IMR-90 (cell line): ENCODE measurements around the gene RB1. TPM values are rescaled to one million over a fixed set of nuclear protein-coding genes. Genes with fewer than 3 reads are reported as not detected.
A peak's percentile ranks its signal among the peaks of the same experiment; 100 is the strongest.

Source experiments
- ATAC-seq: fragments of 200-7000 bp; cut with Tn5 transposase; 2 replicates; pipeline ENCODE4 v1.9.1; 2020; ENCODE audit warnings: low read depth, mild to moderate bottlenecking, moderate library complexity
- BruUV-seq: library from RNA; stranded (reverse); fragments of 400-500 nt; replicated peaks from 2 replicates; lab custom pipeline; 2021; lab: Mats Ljungman, UMichigan
- CTCF ChIA-PET: fragments of 300-600 bp; formaldehyde crosslinking; extraction: SDS; loops from one replicate; lab custom pipeline; 2021; ENCODE audit warnings: antibody characterized with exemption; lab: Yijun Ruan, JAX
- POLR2A ChIA-PET: fragments of 300-600 bp; sonication (Branson Sonifier 250); formaldehyde crosslinking; loops from one replicate; lab custom pipeline; 2022; ENCODE audit warnings: antibody characterized with exemption; ENCODE audit not compliant: unreplicated experiment; lab: Charles Lee
- DNase-seq: peaks from one replicate; pipeline ENCODE4 v3.0.0; 2013
- H2AFZ ChIP-seq: replicated peaks from 2 replicates; pipeline ENCODE3; 2013; ENCODE audit warnings: low read length, mild to moderate bottlenecking; ENCODE audit not compliant: poor library complexity
- H2AK5ac ChIP-seq: 2 replicates; pipeline ENCODE4 v1.6.1; 2013; ENCODE audit warnings: low read depth, low read length, inconsistent platforms
- H2AK9ac ChIP-seq: replicated peaks from 2 replicates; pipeline ENCODE3; 2013; ENCODE audit warnings: mild to moderate bottlenecking, low read depth, low read length, moderate library complexity; ENCODE audit not compliant: poor library complexity
- H2BK120ac ChIP-seq: 2 replicates; pipeline ENCODE4 v1.6.1; 2013; ENCODE audit warnings: low read depth, low read length, inconsistent platforms
- H2BK15ac ChIP-seq: 3 replicates; pipeline ENCODE4 v1.6.1; 2013; ENCODE audit warnings: low read depth, low read length, inconsistent platforms
- H2BK20ac ChIP-seq: 2 replicates; pipeline ENCODE4 v1.6.1; 2013; ENCODE audit warnings: low read depth, mild to moderate bottlenecking, inconsistent platforms, low read length, moderate library complexity
- H2BK5ac ChIP-seq: 2 replicates; pipeline ENCODE4 v1.6.1; 2013; ENCODE audit warnings: mild to moderate bottlenecking, low read depth, low read length, inconsistent platforms; ENCODE audit not compliant: poor library complexity, severe bottlenecking
- H3K14ac ChIP-seq: replicated peaks from 2 replicates; pipeline ENCODE4 v1.6.1; 2013; ENCODE audit warnings: low read depth, low read length, inconsistent platforms
- H3K18ac ChIP-seq: 2 replicates; pipeline ENCODE4 v1.6.1; 2013; ENCODE audit warnings: low read depth, low read length, control low read depth
- H3K23ac ChIP-seq: 2 replicates; pipeline ENCODE4 v1.6.1; 2013; ENCODE audit warnings: low read depth, low read length, inconsistent platforms
- H3K27ac ChIP-seq: 2 replicates; pipeline ENCODE4 v1.5.1; 2013; ENCODE audit warnings: mild to moderate bottlenecking, control low read depth, low read length; ENCODE audit not compliant: insufficient read depth
- H3K27me3 ChIP-seq: 2 replicates; pipeline ENCODE4 v1.6.1; 2013; ENCODE audit warnings: low read length; ENCODE audit not compliant: control insufficient read depth, insufficient read depth
- H3K36me3 ChIP-seq: 2 replicates; pipeline ENCODE4 v1.6.1; 2013; ENCODE audit warnings: low read length, mixed read lengths; ENCODE audit not compliant: control insufficient read depth, insufficient read depth
- H3K4ac ChIP-seq: 2 replicates; pipeline ENCODE4 v1.6.1; 2013; ENCODE audit warnings: low read depth, low read length, inconsistent platforms
- H3K4me1 ChIP-seq: 2 replicates; pipeline ENCODE4 v1.6.1; 2013; ENCODE audit warnings: low read length, mixed read lengths; ENCODE audit not compliant: control insufficient read depth, insufficient read depth
- H3K4me2 ChIP-seq: 2 replicates; pipeline ENCODE4 v1.6.1; 2013; ENCODE audit warnings: low read depth, mild to moderate bottlenecking, control low read depth, low read length, moderate library complexity
- H3K4me3 ChIP-seq: 2 replicates; pipeline ENCODE4 v1.5.1; 2013; ENCODE audit warnings: low read depth, mild to moderate bottlenecking, control low read depth, low read length, moderate library complexity; ENCODE audit not compliant: insufficient read depth
- H3K56ac ChIP-seq: 2 replicates; pipeline ENCODE4 v1.6.1; 2013; ENCODE audit warnings: low read length, inconsistent platforms; ENCODE audit not compliant: insufficient read depth; ENCODE audit errors: extremely low read depth
- H3K79me1 ChIP-seq, 2 experiments: 2 replicates each; pipeline ENCODE4 v1.6.1; 2013; ENCODE audit warnings: low read length in 2 of 2, inconsistent platforms in 1 of 2, low read depth in 1 of 2
- H3K9ac ChIP-seq: 2 replicates; pipeline ENCODE4 v1.6.1; 2013; ENCODE audit warnings: low read depth, low read length, control low read depth
- H3K9me1 ChIP-seq: 2 replicates; pipeline ENCODE4 v1.6.1; 2013; ENCODE audit warnings: low read length, inconsistent platforms; ENCODE audit not compliant: insufficient read depth
- H3K9me3 ChIP-seq: 2 replicates; pipeline ENCODE4 v1.6.1; 2013; ENCODE audit warnings: low read length; ENCODE audit not compliant: control insufficient read depth, insufficient read depth
- H4K20me1 ChIP-seq: 2 replicates; pipeline ENCODE4 v1.6.1; 2013; ENCODE audit warnings: low read length, inconsistent platforms; ENCODE audit not compliant: insufficient read depth
- H4K5ac ChIP-seq: 2 replicates; pipeline ENCODE4 v1.6.1; 2013; ENCODE audit warnings: mild to moderate bottlenecking, low read depth, low read length, control low read depth
- H4K8ac ChIP-seq, 2 experiments: 2 replicates each; pipeline ENCODE4 v1.6.1; 2013; ENCODE audit warnings: low read depth in 2 of 2, low read length in 2 of 2, control low read depth in 1 of 2, inconsistent platforms in 1 of 2
- H4K91ac ChIP-seq: 2 replicates; pipeline ENCODE4 v1.6.1; 2013; ENCODE audit warnings: low read depth, low read length, inconsistent platforms; ENCODE audit not compliant: insufficient read depth
- CEBPB ChIP-seq: IDR thresholded peaks from 2 replicates; pipeline ENCODE4 v1.6.1; 2012; ENCODE audit warnings: low read depth, low read length, improper control_type of control experiment
- MXI1 ChIP-seq: IDR thresholded peaks from 2 replicates; pipeline ENCODE4 v1.6.1; 2012; ENCODE audit warnings: low read depth, mild to moderate bottlenecking, low read length, moderate library complexity, borderline replicate concordance
- WGBS, 2 experiments: methylation state at CpG; one replicate each; pipeline versions ENCODE4 v1.1.5 to v1.1.7; 2013; ENCODE audit warnings: missing lambda C conversion rate in 2 of 2; ENCODE audit not compliant: insufficient read length in 1 of 2; ENCODE audit errors: extremely low coverage in 2 of 2; 5-methylcytosine and 5-hydroxymethylcytosine counted together
- dilution Hi-C: fragments of 300-500 bp; cut with HindIII; formaldehyde crosslinking; loops from one replicate; pipeline ENCODE4 v1.14.3; 2018; ENCODE audit warnings: low sequenced_read_pairs; ENCODE audit not compliant: unreplicated experiment
- in situ Hi-C: fragments of 300-500 bp; cut with MboI; formaldehyde crosslinking; loops from 3 replicates; pipeline ENCODE4 v1.14.3; 2019; ENCODE audit warnings: low sequenced_read_pairs, inconsistent platforms, mixed read lengths
- intact Hi-C: fragments of 100-400 bp; cut with micrococcal nuclease; formaldehyde crosslinking; loops from 2 replicates; pipeline ENCODE4 v1.10.0; 2022
- polyA plus RNA-seq, 3 experiments: library from polyadenylated mRNA; depleted of rRNA; stranded (reverse); fragments of >200 nt; gene quantifications; 2 replicates each; pipeline ENCODE4 v1.2.3, GENCODE V29; 2012; ENCODE audit warnings: low replicate concordance in 1 of 3
- total RNA-seq: library from RNA; depleted of rRNA; stranded (reverse); fragments of >200 nt; gene quantifications from 2 replicates; pipeline ENCODE4 v1.2.3, GENCODE V29; 2012

The RB1 gene
- total and polyA plus RNA-seq, 2 of the 4 experiments (the other 2 are of a cell fraction): 11.4 to 15.4 TPM

- Histone ChIP-seq H3K23ac (no peak overlapping the region), H3K79me1 (peaks cover 7 to 16% of the 10 kb centered on the region in 2 experiments), H3K56ac (no peak overlapping the region), H2BK15ac (no peak overlapping the region), H3K18ac (no peak overlapping the region), H3K36me3 (no peaks in the 10 kb centered on the region), H3K9me3 (peaks cover 2% of the 10 kb centered on the region; the same call in 1 of the 2 replicates), H4K5ac (no peak overlapping the region), H2BK120ac (no peak overlapping the region), H3K9me1 (no peaks in the 10 kb centered on the region), H2AFZ (no peak overlapping the region), H2BK5ac (peak overlapping the region; percentile 4), H3K4ac (no peak overlapping the region), H2AK9ac (no peak overlapping the region), H3K4me1 (peaks cover 4% of the 10 kb centered on the region; the same call in 1 of the 2 replicates), H2AK5ac (no peak overlapping the region), H4K91ac (no peak overlapping the region), H3K27me3 (no peaks in the 10 kb centered on the region), H3K27ac (no peak overlapping the region), H3K9ac (no peak overlapping the region), H3K4me2 (peak overlapping the region; percentile 31; the same call in 1 of the 2 replicates), H2BK20ac (no peak overlapping the region), H3K14ac (no peak overlapping the region), H3K4me3 (no peak overlapping the region), H4K20me1 (peaks cover 4% of the 10 kb centered on the region; the same call in 1 of the 2 replicates), H4K8ac (no peak overlapping the region)
- DNase-seq: peak; percentile 36
- no CpG with 5 or more reads among the region's 1 CpG for WGBS, 2 experiments
- BruUV-seq: no TSS peak
- peak; percentile 39; the same call in 1 of the 2 replicates for TF ChIP-seq CEBPB
- TF ChIP-seq MXI1: no peak
- ChIA-PET CTCF (interaction anchor here (0.7 to 3.6 kb wide), 6 partner anchors 10 to 436 kb away, joined by 3 to 28 read pairs (median 4); no protein-coding TSS in a partner anchor), POLR2A (interaction anchor here (0.6 kb wide), 1 partner anchor 68 kb away, joined by 7 read pairs; no protein-coding TSS in a partner anchor)
- dilution Hi-C loops: no loop called here
- in situ Hi-C loops: loop anchor here (10.0 kb wide), 2 partner anchors 241 to 431 kb away; no protein-coding TSS in a partner anchor
- intact Hi-C loops: loop anchor here (1.0 kb wide), 2 partner anchors 246 to 435 kb away; no protein-coding TSS in a partner anchor
- ATAC-seq: peak; percentile 44
These were observed 30.4 kb downstream of the RB1 start for GRCh38 chr13:48333976-48334375.
